GM10847 (cell line): ENCODE measurements around the gene MRAP2.

ENCODE experiments used
- POLR2A ChIP-seq: IDR thresholded peaks from 2 replicates; pipeline ENCODE4 v1.6.1; 2011; ENCODE audit not compliant: insufficient read length; ENCODE audit errors: extremely low read depth

Gene MRAP2

DNA sequence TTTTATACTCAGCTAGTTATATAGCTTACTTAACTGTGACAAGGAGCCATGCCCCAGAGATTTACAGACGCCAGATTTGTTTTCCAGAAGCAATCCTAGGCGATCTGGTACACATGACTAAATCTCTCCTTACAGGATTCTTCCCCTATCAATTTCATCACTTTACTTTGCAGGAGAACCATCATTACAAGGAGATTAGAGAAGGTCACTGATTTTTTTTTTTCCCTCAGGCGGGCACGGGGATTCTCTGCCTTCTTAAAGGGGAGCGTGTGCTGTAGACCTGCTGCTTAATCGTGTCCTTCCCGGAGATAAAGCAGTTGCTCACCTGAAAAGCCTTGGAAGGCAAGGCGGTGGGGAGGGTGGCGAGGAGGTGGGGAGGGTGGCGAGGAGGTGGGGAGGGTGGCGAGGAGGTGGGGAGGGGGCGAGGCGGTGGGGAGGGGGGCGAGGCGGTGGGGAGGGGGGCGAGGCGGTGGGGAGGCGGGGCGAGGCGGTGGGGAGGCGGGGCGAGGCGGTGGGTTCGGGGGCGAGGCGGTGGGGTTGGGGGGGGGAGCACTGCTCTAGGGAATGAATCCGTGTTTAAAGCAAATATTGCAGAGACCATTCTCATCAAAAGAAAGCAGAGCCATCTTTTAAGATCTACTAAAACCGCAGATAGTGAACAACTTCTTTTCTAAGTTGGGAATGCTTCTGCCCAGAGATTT is 14.3 kb upstream of the MRAP2 start:
- TF ChIP-seq POLR2A, result no peak

DNA sequence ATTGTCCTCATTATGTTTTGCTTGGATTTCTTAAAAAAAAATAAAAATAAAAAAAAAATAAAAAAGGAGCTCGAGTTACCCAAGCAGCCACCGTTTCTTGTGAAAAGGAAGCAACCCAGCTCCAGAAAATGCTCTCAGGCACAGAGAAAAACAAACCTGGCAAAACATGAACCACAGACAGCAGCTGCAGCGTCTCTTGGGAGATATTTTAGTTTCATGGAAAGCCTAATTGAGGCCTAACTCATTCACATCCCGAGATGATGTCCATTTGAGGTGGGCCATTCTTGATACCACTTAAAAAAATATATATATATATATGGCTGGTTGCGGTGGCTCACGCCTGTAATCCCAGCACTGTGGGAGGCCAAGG is 13.7 kb upstream of the MRAP2 start:
- TF ChIP-seq POLR2A, result no peak

DNA sequence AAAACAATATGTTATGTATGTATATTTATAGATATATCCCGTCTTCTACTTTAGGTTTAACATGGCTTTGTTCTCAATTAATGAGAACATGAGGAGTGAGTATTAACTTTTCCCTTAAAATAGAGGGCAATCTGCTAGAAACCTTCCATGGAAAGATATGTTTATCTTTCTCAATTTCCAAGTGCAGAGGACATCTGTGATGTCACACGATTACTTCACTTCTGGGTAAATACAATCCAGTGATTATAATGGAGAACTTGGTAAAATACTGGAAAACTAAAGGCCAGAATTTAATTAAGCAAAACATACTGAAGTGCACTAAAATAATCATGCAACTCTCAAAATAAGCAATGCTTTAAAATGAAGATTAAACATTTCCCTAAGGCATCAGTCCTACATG is 11.9 kb upstream of the MRAP2 start:
- TF ChIP-seq POLR2A, result no peak

DNA sequence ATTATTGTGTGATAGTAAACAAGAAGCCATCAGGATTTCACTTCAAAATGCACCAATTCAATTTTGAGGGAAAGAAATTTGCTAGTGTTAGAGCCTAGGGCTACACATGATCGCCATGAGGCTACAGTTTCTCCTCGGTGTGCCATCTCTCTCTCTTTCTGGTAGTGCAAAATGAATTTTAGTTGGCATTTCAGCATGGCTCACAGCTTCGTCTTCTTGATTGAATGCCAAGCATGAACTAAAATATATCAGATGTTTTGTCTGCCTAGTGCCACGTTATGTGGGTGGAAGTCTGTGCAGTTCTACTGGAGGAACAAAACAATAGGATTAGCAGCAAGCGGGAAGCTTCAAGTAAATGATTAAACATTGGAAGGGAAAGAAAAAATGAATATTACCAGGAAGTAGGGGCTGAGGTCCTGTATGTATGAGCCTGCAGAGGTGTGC is 6.8 kb upstream of the MRAP2 start:
- no peak for TF ChIP-seq POLR2A

DNA sequence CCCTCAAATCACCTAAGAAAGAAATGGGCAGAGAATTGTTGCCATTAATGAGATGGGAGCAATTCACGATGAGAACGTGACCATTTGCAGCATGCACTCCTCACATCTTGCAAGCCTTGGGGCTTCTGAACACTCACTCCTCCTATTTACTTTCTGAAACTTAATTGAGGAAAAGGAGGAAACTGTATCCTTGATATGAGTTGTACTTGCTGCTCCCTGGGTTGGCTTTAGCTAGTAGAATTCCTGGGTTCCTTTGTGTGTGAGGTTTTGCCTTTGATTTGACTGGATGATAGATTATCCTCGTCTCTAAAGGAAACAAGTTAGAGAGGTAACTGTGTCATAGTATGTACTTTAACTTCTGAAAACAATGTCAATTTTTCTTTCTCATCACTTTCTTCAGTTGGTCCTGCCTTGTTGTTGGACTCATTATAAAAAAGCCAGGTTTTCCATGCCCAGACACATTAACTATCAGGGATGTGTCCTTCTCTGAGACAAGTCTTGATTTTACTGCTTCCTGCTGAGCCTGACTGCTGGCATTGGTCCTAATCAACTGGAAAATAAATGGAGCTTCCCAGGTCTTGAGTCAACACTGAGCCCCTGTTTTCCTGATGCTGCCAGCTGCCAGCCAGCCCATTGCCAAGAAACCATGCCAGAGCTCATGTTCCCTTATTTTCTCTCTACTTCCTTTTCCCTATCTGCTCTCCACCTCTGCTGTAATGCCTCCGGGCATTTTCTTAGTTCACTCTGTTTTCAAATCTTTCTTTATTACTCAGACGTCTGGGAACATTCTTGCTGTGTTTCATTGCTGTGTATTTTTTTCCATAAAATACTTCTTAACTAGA is 6.0 kb upstream of the MRAP2 start:
- no peak for TF ChIP-seq POLR2A

DNA sequence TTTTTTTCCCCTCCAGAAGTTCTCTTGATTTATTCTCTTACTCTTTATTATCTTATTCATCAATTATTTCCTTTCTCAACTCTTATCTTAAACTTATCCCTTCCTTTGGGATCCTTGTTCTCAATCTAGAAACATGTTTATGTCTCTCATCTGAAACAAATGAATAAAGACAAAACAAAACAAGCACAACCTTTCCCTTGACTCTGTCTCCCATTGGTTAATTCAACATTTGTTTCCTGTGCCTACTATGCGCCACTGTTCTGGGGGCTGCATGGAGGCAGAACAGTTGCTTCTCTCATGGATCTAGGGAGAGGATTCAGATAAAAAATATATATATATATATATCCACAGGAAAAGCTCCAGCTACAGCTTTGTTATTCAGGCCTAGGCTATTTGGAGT is 5.2 kb upstream of the MRAP2 start:
- no peak for TF ChIP-seq POLR2A

DNA sequence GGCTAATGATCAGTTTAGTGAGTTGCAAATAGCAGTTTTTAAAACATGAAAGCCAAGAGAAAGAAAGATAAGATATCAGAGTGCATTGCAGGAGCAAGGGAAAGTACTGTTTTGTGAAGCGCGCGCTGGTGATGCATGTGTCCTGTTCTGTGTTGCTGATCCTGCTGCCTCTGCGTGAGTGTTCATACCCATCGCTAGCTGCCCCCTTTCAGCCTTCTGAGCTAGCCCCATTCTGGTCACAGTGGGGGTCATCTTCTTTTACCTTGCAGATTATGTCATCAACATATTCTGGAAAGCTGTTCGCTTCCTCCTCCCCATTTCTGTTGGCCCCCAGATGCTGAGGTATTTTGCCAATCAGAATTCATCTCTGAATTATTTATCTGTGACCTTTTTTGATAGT is 1.9 kb downstream of the MRAP2 start:
- TF ChIP-seq POLR2A, result no peak

DNA sequence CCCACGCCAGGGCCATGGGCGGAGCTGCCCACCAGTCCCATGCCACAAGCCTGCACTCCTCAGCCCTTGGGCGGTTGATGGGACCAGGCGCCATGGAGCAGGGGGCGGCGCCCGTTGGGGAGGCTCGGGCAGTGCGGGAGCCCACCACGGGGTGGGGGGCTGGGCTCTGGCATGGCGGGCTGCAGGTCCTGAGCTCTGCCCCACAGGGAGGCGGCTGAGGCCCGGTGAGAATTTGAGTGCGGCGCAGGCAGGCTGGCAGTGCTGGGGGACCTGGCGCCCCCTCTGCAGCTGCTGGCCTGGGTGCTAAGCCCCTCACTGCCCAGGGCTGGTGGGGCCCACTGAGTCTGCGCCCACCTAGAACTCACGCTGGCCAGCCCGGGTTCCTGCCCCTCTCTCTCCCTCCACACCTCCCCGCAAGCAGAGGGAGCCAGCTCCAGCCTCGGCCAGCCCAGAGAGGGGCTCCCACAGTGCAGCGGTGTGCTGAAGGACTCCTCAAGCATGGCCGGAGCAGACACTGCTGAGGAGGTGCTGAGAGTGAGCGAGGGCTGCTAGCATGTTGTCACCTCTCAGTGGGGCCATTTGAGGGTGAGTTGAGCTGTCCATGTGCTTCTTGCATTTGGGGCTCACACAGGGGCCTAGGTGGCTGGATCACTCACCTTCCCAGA is 4.0 kb downstream of the MRAP2 start:
- TF ChIP-seq POLR2A, result no peak

DNA sequence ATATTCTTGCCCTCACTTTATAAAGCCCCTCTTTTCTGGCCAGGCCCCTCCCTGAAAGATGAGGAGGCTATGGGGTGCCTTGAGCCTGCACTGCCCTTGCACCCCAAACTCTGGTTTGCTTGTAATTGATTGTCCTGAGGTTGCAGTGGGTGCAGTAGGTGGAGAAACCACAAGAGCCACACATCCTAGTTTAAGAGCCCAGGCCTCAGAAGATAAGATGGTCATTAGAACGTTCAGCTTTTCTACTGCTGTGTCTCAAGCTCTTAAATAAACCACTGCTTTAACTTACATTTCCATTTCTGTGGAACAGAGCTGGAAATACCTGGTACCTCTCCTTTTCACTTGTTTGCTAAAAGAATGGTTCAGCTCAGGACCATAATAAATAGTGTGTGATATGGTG is 9.0 kb downstream of the MRAP2 start:
- TF ChIP-seq POLR2A, result no peak

DNA sequence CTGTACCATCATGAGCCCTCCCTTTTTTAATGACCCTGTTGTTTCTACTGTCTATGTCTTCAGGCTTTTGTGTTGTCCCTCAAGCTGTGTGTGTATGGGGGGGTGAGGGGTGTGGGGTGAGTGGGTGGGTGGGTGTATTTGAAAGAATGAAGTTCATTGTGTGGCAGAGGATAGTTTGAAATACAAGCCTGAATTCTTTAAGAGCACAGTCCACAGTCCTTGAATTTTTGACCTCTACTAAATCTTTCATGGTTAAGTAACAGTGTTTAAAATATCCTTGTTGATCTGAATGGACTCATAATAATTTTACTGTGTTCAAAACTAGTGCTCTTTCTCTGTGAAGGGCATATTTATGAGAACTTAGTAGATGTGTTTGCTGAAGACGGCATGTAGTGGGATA is 10.0 kb downstream of the MRAP2 start:
- no peak for TF ChIP-seq POLR2A

DNA sequence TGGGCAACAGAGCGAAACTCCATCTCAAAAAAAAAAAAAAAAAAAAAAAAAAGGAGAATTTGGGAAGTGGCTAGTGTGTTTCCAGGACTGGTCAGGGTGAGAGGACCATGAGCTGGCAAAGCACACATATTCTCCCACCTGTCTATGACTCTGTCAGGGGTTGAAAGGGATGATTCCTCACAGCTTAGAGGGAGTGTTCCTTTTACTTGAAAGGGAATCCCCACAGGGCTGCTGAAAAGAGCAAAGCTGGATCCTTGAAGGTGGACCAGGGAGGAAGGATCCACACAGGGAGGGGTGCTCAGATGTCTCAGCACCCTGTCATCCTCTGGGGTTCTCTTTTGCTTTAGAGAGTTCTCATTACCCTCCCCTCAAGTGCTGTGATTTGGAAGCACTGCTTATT is 13.2 kb downstream of the MRAP2 start:
- TF ChIP-seq POLR2A, result no peak

DNA sequence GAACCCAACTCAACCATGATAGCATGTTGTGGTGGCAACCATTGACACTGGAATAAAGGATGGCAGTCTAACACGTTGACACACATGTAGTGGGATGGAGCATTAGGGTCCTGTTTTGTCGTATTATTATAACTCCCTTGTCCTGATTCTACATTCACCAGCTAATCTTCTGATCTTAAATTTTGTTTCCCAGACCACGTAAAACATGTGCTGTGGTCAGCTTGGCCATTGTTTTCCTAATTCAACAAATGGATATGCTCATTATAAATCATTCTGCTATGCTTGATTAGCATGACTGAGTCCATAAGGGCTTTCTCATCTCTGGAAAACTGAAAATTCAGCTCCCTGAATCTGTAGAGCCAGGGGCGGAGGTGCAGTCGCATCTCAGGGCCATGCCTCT is 15.0 kb downstream of the MRAP2 start:
- no peak for TF ChIP-seq POLR2A

DNA sequence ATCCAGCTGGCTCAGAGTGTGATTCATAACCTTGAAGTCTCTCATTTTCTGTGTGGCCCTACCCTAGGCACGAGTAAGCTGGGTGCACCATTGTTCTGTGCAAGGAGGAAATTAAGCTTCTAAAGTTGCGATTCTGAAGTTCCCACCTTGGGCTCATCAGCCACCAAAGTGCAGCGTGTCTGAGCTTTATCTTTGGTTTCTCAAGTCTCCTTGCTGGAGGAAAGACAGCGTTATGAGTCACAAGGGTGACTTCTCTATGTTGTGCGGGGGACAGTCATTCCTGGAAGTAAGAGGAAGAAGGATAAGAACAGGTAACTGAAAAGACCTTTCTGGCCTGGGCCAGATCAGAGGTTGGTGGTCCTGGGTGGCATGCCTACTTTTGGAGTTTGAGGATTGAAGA is 16.8 kb downstream of the MRAP2 start:
- TF ChIP-seq POLR2A, result no peak

DNA sequence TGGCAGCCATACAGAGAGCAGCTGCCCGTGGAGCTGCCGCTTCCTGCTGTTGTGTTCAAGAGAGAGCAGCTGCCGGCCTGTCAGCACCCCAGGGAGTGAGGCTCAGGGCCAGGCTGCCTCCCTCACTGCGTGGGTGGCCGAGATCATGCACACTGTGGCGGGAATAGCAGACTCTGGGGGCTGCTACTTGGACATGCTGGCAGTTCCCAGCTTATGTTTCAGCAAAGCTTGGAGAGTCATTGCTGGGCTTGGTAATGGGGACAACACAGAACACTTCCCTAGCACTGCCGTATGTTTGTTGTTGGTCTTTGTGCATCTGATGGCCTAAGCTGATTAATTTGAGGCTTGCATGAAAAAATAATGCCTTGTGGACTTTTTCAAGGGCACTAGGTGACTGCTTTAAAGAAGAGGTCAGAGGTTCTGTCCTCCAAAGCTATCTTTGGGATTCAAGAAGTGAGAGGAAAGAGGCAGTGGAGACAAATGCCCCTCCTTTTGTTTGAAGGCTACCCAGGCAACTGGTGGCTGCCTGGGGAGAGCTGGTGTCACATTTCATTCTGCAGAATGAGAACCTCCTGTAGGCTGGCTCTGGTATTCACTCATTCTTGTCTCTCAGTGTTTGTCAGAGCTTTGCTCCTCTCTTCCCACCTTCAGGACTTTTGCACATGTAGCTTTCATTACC is 18.8 kb downstream of the MRAP2 start:
- no peak for TF ChIP-seq POLR2A

DNA sequence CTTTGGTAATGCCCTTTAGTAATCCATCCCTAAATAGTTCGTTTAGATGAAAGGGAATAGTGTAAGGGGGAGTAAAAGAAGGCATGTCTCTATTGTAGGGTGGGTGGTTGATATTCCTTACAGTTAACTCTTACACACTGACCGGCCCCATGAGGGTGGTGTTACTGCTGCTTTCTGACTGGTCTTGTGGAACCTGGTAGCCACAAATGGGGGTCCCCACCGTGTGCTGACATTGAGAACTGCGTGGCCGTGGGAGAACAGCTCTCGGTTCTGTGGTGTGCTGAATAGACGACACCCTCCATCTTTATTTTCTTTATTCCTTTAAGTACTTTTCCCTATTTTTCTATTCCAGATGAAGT is 19.3 kb downstream of the MRAP2 start:
- TF ChIP-seq POLR2A, result no peak

DNA sequence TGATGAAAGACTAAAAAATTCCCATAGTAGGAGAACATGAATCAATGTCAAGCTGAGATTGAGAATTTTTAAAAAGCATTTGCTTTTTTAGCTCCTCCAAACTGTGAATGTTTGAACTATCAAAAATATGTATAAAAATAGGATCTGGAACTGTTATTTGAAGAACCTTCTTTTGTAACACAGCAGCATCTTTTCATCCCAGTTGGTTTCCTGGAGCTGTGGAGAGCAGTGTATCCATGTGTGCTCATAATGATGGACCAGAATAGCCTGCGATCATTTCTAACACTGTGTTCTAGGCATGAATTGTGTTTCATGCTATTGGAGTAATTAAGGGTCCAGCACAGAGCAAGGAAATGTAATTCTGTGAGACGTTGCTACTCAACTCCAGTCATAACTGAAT is 22.1 kb downstream of the MRAP2 start:
- no peak for TF ChIP-seq POLR2A
